Spleen (tissue), 7 donors: Measurements from ENCODE around the gene CEACAM18.

ENCODE experiments used
- CTCF ChIP-seq, 11 experiments: fragments of 200-600 bp in 7 of 11; fragments of 450-650 bp in 4 of 11; sonication (generic) in 4 of 11; IDR thresholded peaks in 8 of 11; conservative IDR thresholded peaks in 3 of 11; 1 replicate in 7 of 11; 2 replicates in 4 of 11; pipeline versions ENCODE4 v1.4.0 to v1.8.0; 2016 to 2021; ENCODE audit warnings: antibody characterized with exemption in 11 of 11, inconsistent platforms in 4 of 11, mild to moderate bottlenecking in 1 of 11
- POLR2A ChIP-seq, 3 donors: fragments of 450-650 bp; IDR thresholded peaks; one replicate each; pipeline ENCODE4 v1.5.1; 2017; ENCODE audit warnings: antibody characterized with exemption in 3 of 3, mild to moderate bottlenecking in 1 of 3
- donor health status: DM: no; HTN: no; CAD: no; lungs with moderate emphysema.
- donor health status: DM: no; HTN: no; CAD: no.
- donor health status: DM: no; HTN: no; CAD: no.

- TF ChIP-seq CTCF (IDR thresholded peaks at IDR 0.05 in 8 of 11, conservative IDR thresholded peaks at IDR 0.05 in 3 of 11) (no peak), POLR2A (IDR thresholded peaks at IDR 0.05) (no peak)
Measured at GRCh38 chr19:51529301-51529700, 51.0 kb downstream of the CEACAM18 start.
